MM.1S (cell line): ENCODE measurements around the gene TNIK.

Source experiments
- EZH2 ChIP-seq: fragments of 300-600 bp; sonication (generic); optimal IDR thresholded peaks from 2 replicates; pipeline ENCODE3; 2017; ENCODE audit warnings: low read depth, mild to moderate bottlenecking, antibody characterized with exemption, low read length, mixed read lengths
- EZH2phosphoT487 ChIP-seq: fragments of 300-600 bp; sonication (generic); IDR thresholded peaks from 2 replicates; pipeline ENCODE4 v1.6.1; 2018; ENCODE audit warnings: antibody characterized with exemption, low read length
- TF ChIP-seq, protein P1 (sequence below): fragments of 300-600 bp; sonication (generic); IDR thresholded peaks from 2 replicates; pipeline ENCODE4 v1.5.1; 2016; ENCODE audit warnings: antibody characterized with exemption, low read length, mixed read lengths

DNA sequence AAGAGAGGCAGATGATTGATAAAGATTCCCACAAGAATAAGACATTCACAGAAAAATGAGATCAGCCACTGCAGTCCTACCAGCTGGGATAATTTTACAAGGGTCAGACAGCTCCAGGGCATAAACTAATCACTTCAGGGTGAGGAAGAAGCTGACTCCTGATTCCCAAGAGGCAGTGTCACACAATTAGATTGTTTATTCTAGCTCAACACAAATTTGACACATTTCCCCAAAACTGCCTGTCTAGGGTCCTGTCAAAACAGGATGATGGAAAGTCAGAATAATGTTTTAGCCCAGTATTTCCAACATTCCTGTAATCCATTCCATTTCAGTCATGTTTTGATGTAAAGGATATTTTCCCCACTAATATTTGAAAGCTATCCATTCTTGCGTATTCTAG is 110.8 kb downstream of the TNIK start:
- TF ChIP-seq, protein P1, sequence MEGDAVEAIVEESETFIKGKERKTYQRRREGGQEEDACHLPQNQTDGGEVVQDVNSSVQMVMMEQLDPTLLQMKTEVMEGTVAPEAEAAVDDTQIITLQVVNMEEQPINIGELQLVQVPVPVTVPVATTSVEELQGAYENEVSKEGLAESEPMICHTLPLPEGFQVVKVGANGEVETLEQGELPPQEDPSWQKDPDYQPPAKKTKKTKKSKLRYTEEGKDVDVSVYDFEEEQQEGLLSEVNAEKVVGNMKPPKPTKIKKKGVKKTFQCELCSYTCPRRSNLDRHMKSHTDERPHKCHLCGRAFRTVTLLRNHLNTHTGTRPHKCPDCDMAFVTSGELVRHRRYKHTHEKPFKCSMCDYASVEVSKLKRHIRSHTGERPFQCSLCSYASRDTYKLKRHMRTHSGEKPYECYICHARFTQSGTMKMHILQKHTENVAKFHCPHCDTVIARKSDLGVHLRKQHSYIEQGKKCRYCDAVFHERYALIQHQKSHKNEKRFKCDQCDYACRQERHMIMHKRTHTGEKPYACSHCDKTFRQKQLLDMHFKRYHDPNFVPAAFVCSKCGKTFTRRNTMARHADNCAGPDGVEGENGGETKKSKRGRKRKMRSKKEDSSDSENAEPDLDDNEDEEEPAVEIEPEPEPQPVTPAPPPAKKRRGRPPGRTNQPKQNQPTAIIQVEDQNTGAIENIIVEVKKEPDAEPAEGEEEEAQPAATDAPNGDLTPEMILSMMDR = no peak
- TF ChIP-seq EZH2 (no peak), EZH2phosphoT487 (no peak)
